Stomach smooth muscle (tissue), 2 donors: Measurements from ENCODE around the gene DNAJC12.

Experiments
- H3K27ac ChIP-seq: one replicate; pipeline ENCODE4 v1.7.0; 2013; ENCODE audit warnings: mild to moderate bottlenecking, low read length, inconsistent platforms
- H3K27me3 ChIP-seq, 2 donors: one replicate each; pipeline ENCODE4 v1.7.0; 2013; ENCODE audit warnings: low read length in 2 of 2; ENCODE audit not compliant: insufficient read depth in 2 of 2, control insufficient read depth in 1 of 2
- H3K36me3 ChIP-seq, 2 donors: one replicate each; pipeline ENCODE4 v1.7.0; 2013; ENCODE audit warnings: low read length in 2 of 2; ENCODE audit not compliant: control insufficient read depth in 2 of 2, insufficient read depth in 2 of 2
- H3K4me1 ChIP-seq: one replicate; pipeline ENCODE4 v1.7.0; 2013; ENCODE audit warnings: low read length; ENCODE audit not compliant: control insufficient read depth, insufficient read depth
- H3K4me3 ChIP-seq, 2 donors: one replicate each; pipeline ENCODE4 v1.7.0; 2013; ENCODE audit warnings: low read length in 2 of 2
- H3K9ac ChIP-seq, 2 donors: one replicate each; pipeline ENCODE4 v1.7.0; 2013; ENCODE audit warnings: low read length in 2 of 2, mild to moderate bottlenecking in 1 of 2
- H3K9me3 ChIP-seq, 2 donors: one replicate each; pipeline ENCODE4 v1.7.0; 2013; ENCODE audit warnings: low read length in 2 of 2; ENCODE audit not compliant: control insufficient read depth in 2 of 2
- donor health status: healthy.
- donor health status: Pancreatic carcinoma.

Gene DNAJC12

DNA sequence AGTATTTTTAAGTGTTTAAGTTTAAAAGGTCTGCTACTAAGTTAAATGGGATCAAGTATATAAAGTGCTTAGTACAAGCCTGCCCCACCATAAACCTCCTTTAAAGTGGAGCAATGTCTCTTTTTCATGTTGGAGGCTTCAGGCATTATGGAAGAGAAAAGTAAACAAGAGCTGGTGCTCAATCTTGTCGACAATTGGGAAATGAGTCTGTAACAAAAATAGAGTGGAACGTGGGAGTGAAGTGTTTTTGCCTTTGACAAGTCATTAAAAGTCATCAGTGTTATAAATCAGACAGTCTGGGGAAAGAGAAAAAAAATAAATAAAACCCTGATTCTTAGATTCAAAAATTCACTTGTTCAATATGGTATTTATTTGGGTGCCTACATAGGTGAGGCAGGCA, 44.7 kb downstream of the DNAJC12 start:
- H3K4me1 ChIP-seq, result no peaks in the 10 kb centered on the region
- H3K9ac ChIP-seq, result no peak overlapping the region
- H3K9me3 ChIP-seq, result no peaks in the 10 kb centered on the region
- no peaks in the 10 kb centered on the region for H3K27me3 ChIP-seq
- H3K27ac ChIP-seq, result no peak overlapping the region
- no peak overlapping the region for H3K4me3 ChIP-seq
- H3K36me3 ChIP-seq, result no peaks in the 10 kb centered on the region

GRCh38 chr10:67792653-67793052, 45.3 kb downstream of the DNAJC12 start:
- H3K27me3 ChIP-seq, result no peaks in the 10 kb centered on the region
- no peak overlapping the region for H3K9ac ChIP-seq
- no peaks in the 10 kb centered on the region for H3K4me1 ChIP-seq
- H3K27ac ChIP-seq, result no peak overlapping the region
- no peak overlapping the region for H3K4me3 ChIP-seq
- H3K9me3 ChIP-seq, result no peaks in the 10 kb centered on the region
- H3K36me3 ChIP-seq, result no peaks in the 10 kb centered on the region

GRCh38 chr10:67790534-67791408, 47.2 kb downstream of the DNAJC12 start:
- no peaks in the 10 kb centered on the region for H3K27me3 ChIP-seq
- no peak overlapping the region for H3K4me3 ChIP-seq
- H3K4me1 ChIP-seq, result no peaks in the 10 kb centered on the region
- no peak overlapping the region for H3K9ac ChIP-seq
- no peaks in the 10 kb centered on the region for H3K9me3 ChIP-seq
- H3K36me3 ChIP-seq, result no peaks in the 10 kb centered on the region
- H3K27ac ChIP-seq, result no peak overlapping the region

- H3K9ac ChIP-seq, result no peak overlapping the region
- H3K27me3 ChIP-seq, result no peaks in the 10 kb centered on the region
- no peaks in the 10 kb centered on the region for H3K36me3 ChIP-seq
- H3K4me1 ChIP-seq, result no peaks in the 10 kb centered on the region
- H3K9me3 ChIP-seq, result no peaks in the 10 kb centered on the region
- no peak overlapping the region for H3K4me3 ChIP-seq
- no peak overlapping the region for H3K27ac ChIP-seq
Measured at GRCh38 chr10:67789769-67790168, 48.2 kb downstream of the DNAJC12 start.

DNA sequence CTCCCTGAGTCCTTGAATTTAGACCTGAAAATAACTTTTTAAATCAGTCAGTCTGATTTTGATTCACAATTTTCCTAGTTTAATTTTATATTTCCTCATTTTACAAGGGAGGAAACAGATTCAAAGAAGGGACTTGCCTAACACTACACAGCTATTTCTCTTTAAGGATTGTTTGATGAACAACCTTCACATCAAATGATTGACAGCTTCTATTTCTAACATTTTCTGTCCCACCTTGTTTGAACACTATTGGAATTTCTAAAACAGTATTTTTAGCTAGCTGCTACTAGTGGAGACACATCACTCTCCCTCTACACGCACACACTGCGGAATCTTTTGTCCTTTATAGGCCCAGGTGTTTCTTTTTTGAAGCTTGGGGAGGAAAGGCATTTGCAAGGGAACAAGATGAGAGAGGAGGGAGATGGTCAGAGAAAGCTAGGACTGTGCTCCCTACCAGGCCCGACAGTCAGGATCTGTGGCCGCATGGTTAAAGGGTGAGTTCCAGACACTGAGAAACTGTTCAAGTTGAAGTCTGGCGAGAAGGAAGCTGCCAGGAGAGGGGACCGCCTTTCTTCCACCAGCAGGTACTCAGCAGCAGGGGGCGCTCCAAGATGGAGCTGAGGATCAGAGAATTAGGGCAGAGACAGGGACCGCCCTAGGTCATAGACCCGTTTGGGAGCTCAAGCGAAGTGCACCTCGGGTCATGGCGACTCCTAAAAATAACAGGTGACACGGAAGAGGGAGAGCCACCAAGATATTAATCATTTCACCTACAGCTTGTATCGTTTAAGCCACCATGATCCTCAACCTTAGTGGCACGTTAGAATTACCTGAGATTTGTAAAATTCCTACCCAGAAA, 49.7 kb downstream of the DNAJC12 start:
- no peaks in the 10 kb centered on the region for H3K4me1 ChIP-seq
- no peak overlapping the region for H3K9ac ChIP-seq
- H3K27me3 ChIP-seq, result no peaks in the 10 kb centered on the region
- no peaks in the 10 kb centered on the region for H3K36me3 ChIP-seq
- no peak overlapping the region for H3K27ac ChIP-seq
- H3K4me3 ChIP-seq, result no peak overlapping the region
- H3K9me3 ChIP-seq, result no peaks in the 10 kb centered on the region

- H3K27ac ChIP-seq, result no peak overlapping the region
- no peaks in the 10 kb centered on the region for H3K4me1 ChIP-seq
- no peak overlapping the region for H3K4me3 ChIP-seq
- no peaks in the 10 kb centered on the region for H3K36me3 ChIP-seq
- no peaks in the 10 kb centered on the region for H3K27me3 ChIP-seq
- no peaks in the 10 kb centered on the region for H3K9me3 ChIP-seq
- no peak overlapping the region for H3K9ac ChIP-seq
Measured at GRCh38 chr10:67785098-67785497, 52.9 kb downstream of the DNAJC12 start.

GRCh38 chr10:67784474-67784873, 53.5 kb downstream of the DNAJC12 start:
- peaks cover 2% of the 10 kb centered on the region for H3K4me1 ChIP-seq
- H3K9ac ChIP-seq, result no peak overlapping the region
- H3K27me3 ChIP-seq, result no peaks in the 10 kb centered on the region
- no peak overlapping the region for H3K4me3 ChIP-seq
- no peaks in the 10 kb centered on the region for H3K9me3 ChIP-seq
- no peak overlapping the region for H3K27ac ChIP-seq
- no peaks in the 10 kb centered on the region for H3K36me3 ChIP-seq

DNA sequence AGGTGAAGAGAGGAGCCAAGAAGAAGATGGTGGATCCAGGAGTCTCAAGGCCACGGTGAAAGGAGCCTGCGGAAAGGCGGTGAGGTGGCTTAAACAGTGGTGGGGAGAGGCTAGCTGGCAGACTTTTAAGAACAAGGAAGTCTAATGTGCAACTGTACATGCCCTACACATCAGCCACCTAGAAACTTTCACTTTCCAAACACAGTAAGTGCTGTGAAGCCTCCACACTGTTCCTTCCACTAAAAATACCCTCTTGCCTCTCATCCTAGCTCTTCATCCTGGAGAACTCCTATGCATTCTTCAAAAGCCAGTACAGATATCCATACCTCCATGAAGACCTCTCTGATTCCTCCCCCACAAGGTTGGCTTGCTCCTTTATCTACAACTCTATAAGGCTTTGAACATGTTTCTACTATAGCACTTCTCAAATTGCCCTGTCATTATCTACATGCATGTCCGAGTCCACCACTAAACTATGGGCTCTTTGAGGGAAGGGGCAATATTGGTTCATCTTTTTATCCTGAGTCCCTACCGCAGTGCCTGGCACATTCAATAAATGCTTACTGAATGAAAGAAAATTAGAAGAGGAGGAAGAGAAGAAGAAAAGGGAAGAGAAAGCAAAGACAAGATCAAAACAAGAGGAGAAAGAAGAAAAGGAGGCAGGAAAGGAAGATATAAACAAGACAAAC, 54.2 kb downstream of the DNAJC12 start:
- Histone ChIP-seq H3K9ac (no peak overlapping the region), H3K27ac (no peak overlapping the region), H3K4me3 (no peak overlapping the region), H3K4me1 (peaks cover 6% of the 10 kb centered on the region), H3K36me3 (no peaks in the 10 kb centered on the region), H3K9me3 (no peaks in the 10 kb centered on the region), H3K27me3 (no peaks in the 10 kb centered on the region)

- Histone ChIP-seq H3K9me3 (no peaks in the 10 kb centered on the region), H3K4me3 (no peak overlapping the region), H3K27ac (no peak overlapping the region), H3K4me1 (peaks cover 6% of the 10 kb centered on the region), H3K36me3 (no peaks in the 10 kb centered on the region), H3K9ac (no peak overlapping the region), H3K27me3 (no peaks in the 10 kb centered on the region)
Measured at GRCh38 chr10:67782530-67782929, 55.5 kb downstream of the DNAJC12 start.

GRCh38 chr10:67780759-67781538, 57.0 kb downstream of the DNAJC12 start:
- Histone ChIP-seq H3K27ac (no peak overlapping the region), H3K9me3 (no peaks in the 10 kb centered on the region), H3K27me3 (no peaks in the 10 kb centered on the region), H3K36me3 (no peaks in the 10 kb centered on the region), H3K9ac (no peak overlapping the region), H3K4me1 (peaks cover 6% of the 10 kb centered on the region), H3K4me3 (no peak overlapping the region)
